Lower lobe of right lung (tissue), 2 donors: ENCODE data around the gene PLK5. TPM values are rescaled to one million over a fixed set of nuclear protein-coding genes. Genes with fewer than 3 reads are reported as not detected.
"Not testable (repeated sequence)": the region's sequence is repeated elsewhere in the genome, so short reads cannot be mapped to it uniquely, and the experiment has no call there.

Experiments
- ATAC-seq, 2 donors: fragments of 200-7000 bp; cut with Tn5 transposase; one replicate each; pipeline ENCODE4 v1.9.1; 2020 to 2022; ENCODE audit warnings: mild to moderate bottlenecking in 2 of 2, moderate library complexity in 2 of 2
- DNase-seq: peaks from one replicate; pipeline ENCODE4 v3.0.0-alpha.2; 2020
- H3K27ac ChIP-seq: fragments of 200-600 bp; one replicate; pipeline ENCODE4 v1.8.0; 2022
- H3K27me3 ChIP-seq: fragments of 200-600 bp; one replicate; pipeline ENCODE4 v1.8.0; 2022; ENCODE audit warnings: low read depth
- H3K36me3 ChIP-seq: fragments of 200-600 bp; one replicate; pipeline ENCODE4 v1.8.0; 2022; ENCODE audit warnings: mild to moderate bottlenecking
- H3K4me1 ChIP-seq: fragments of 200-600 bp; one replicate; pipeline ENCODE4 v1.8.0; 2022
- H3K4me3 ChIP-seq: fragments of 200-600 bp; one replicate; pipeline ENCODE4 v1.8.0; 2022; ENCODE audit warnings: mild to moderate bottlenecking
- H3K9me3 ChIP-seq: fragments of 200-600 bp; one replicate; pipeline ENCODE4 v1.8.0; 2022
- intact Hi-C: fragments of 100-400 bp; cut with DNase I; formaldehyde crosslinking; loops from one replicate; pipeline ENCODE4 v1.11.0; 2022
- long read RNA-seq: library from polyadenylated mRNA; unstranded; transcript quantifications from one replicate; pipeline ENCODE4 v2.0.0, GENCODE V29; 2021
- total RNA-seq: library from RNA; stranded (reverse); fragmentation: NEBNext Ultra II Directional; extraction: Animal tissue kit (Norgen Biotek cat#: 25700); gene quantifications from one replicate; pipeline ENCODE4 v1.2.1, GENCODE V29; 2021
- TF ChIP-seq, protein P1 (sequence below): fragments of 200-600 bp; IDR thresholded peaks from one replicate; pipeline ENCODE4 v1.8.0; 2022; ENCODE audit warnings: antibody characterized with exemption, mild to moderate bottlenecking
- donor health status: DM: no; HTN: yes; CAD: no; lungs with severe emphysema.

The PLK5 gene, protein sequence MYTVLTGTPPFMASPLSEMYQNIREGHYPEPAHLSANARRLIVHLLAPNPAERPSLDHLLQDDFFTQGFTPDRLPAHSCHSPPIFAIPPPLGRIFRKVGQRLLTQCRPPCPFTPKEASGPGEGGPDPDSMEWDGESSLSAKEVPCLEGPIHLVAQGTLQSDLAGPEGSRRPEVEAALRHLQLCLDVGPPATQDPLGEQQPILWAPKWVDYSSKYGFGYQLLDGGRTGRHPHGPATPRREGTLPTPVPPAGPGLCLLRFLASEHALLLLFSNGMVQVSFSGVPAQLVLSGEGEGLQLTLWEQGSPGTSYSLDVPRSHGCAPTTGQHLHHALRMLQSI
- total RNA-seq = not detected
- long read RNA-seq = 0 reads

- DNase-seq (no peak), ATAC-seq (no peak)
- Histone ChIP-seq H3K27me3 (peaks cover 59% of the 10 kb centered on the region), H3K27ac (no peak within 1 kb of the TSS), H3K36me3 (no peaks in the 10 kb centered on the region), H3K4me3 (no peak within 1 kb of the TSS), H3K4me1 (no peaks in the 10 kb centered on the region), H3K9me3 (no peaks in the 10 kb centered on the region)
- TF ChIP-seq, protein P1, sequence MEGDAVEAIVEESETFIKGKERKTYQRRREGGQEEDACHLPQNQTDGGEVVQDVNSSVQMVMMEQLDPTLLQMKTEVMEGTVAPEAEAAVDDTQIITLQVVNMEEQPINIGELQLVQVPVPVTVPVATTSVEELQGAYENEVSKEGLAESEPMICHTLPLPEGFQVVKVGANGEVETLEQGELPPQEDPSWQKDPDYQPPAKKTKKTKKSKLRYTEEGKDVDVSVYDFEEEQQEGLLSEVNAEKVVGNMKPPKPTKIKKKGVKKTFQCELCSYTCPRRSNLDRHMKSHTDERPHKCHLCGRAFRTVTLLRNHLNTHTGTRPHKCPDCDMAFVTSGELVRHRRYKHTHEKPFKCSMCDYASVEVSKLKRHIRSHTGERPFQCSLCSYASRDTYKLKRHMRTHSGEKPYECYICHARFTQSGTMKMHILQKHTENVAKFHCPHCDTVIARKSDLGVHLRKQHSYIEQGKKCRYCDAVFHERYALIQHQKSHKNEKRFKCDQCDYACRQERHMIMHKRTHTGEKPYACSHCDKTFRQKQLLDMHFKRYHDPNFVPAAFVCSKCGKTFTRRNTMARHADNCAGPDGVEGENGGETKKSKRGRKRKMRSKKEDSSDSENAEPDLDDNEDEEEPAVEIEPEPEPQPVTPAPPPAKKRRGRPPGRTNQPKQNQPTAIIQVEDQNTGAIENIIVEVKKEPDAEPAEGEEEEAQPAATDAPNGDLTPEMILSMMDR = no peak
- intact Hi-C loops = no loop called here
Observed at GRCh38 chr19:1523412-1524286, at the start of gene PLK5. PLK5 (plus strand) TSS chr19:1524077; CDS start chr19:1526997, 2,920 bp downstream.

DNA sequence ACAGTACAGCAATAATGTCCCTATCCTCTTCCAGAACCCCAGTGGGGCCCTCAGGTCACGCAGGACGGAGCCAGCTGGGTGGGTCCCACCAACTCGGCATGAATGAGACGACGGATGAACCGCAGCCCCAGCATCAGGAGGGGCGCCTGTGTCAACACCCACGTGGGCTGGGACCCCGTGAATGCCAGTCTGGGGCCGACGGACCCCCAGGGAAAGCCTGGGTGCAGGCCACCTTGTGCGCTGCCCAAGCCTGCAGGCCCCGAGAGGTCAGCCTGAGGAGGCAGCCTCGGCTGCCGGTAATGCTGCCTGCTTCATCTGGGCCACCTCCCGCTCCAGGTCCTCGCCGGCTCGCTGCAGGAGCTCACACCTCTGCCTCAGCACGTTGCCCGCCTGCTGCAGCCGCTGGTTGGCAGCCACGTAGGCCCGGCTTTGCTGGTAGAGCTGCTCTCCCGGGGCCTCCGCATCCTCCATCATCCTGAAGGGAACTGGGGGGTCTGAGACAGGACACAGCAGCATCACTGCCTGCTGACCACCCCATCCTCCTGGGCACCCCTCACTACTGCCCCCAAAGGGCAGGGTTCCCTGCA is 49.0 kb upstream of the PLK5 start:
- H3K4me3 ChIP-seq = no peak overlapping the region
- intact Hi-C loops = no loop called here
- no peak for ATAC-seq
- H3K4me1 ChIP-seq = peaks cover 45% of the 10 kb centered on the region
- no peak overlapping the region for H3K27ac ChIP-seq
- peaks cover 37% of the 10 kb centered on the region for H3K27me3 ChIP-seq
- TF ChIP-seq, protein P1 = no peak
- H3K36me3 ChIP-seq = peaks cover 22% of the 10 kb centered on the region
- H3K9me3 ChIP-seq = no peaks in the 10 kb centered on the region
- no peak for DNase-seq

- ATAC-seq = no peak
- Histone ChIP-seq H3K9me3 (no peaks in the 10 kb centered on the region), H3K4me3 (no peak overlapping the region), H3K27me3 (peaks cover 27% of the 10 kb centered on the region), H3K4me1 (peaks cover 34% of the 10 kb centered on the region), H3K36me3 (peaks cover 22% of the 10 kb centered on the region), H3K27ac (no peak overlapping the region)
- DNase-seq = no peak
- intact Hi-C loops = no loop called here
- TF ChIP-seq, protein P1 = no peak
Observed at GRCh38 chr19:1475751-1476437, 48.0 kb upstream of the PLK5 start.

DNA sequence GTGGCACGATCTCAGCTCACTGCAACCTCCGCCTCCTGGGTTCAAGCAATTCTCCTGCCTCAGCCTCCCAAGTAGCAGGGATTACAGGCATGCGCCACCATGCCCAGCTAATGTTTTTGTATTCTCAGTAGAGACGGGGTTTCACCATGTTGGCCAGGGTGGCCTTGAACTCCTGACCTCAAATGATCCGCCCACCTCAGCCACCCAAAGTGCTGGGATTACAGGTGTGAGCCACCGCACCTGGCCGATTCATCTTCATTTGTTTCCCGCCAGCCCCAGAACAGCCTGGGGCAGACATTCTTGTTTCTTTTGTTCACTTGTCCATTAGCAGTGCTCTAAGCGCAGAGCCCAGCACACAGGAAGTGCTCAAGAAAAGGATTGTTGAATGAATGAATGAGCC is 46.8 kb upstream of the PLK5 start:
- H3K9me3 ChIP-seq, DNase-seq, ATAC-seq, intact Hi-C loops, H3K4me3 ChIP-seq, H3K27ac ChIP-seq: not testable (repeated sequence)
- H3K36me3 ChIP-seq = peaks cover 22% of the 10 kb centered on the region
- peaks cover 15% of the 10 kb centered on the region for H3K27me3 ChIP-seq
- H3K4me1 ChIP-seq = peaks cover 24% of the 10 kb centered on the region

GRCh38 chr19:1478934-1479707 is 44.8 kb upstream of the PLK5 start, which contains the start of gene C19orf25:
C19orf25 (minus strand) TSS chr19:1479215; CDS start chr19:1478903, 312 bp downstream.
- intact Hi-C loops = no loop called here
- Histone ChIP-seq H3K9me3 (no peaks in the 10 kb centered on the region), H3K36me3 (peaks cover 21% of the 10 kb centered on the region), H3K4me3 (peak within 1 kb of the TSS; percentile 88), H3K27ac (peak within 1 kb of the TSS; percentile 85), H3K4me1 (peaks cover 15% of the 10 kb centered on the region), H3K27me3 (no peaks in the 10 kb centered on the region)
- ATAC-seq (peak; percentile 96 to 98), DNase-seq (peak; percentile 97)
- TF ChIP-seq, protein P1 = no peak
